Ascending aorta (tissue), 2 donors: Measurements from ENCODE around the gene PHLPP1. TPM values are rescaled to one million over a fixed set of nuclear protein-coding genes. Genes with fewer than 3 reads are reported as not detected.

Experiments
- DNase-seq, 2 donors: peaks; one replicate each; pipeline ENCODE4 v3.0.0-alpha.2; 2019; ENCODE audit warnings: low spot score in 2 of 2
- H3K27ac ChIP-seq, 2 donors: fragments of 200-600 bp; sonication (generic); one replicate each; pipeline ENCODE4 v1.5.1; 2016 to 2017; ENCODE audit warnings: mild to moderate bottlenecking in 1 of 2
- H3K27me3 ChIP-seq: fragments of 200-600 bp; sonication (generic); one replicate; pipeline ENCODE4 v1.5.1; 2017
- H3K36me3 ChIP-seq, 2 donors: fragments of 200-600 bp; sonication (generic); one replicate each; pipeline ENCODE4 v1.5.1; 2016
- H3K4me1 ChIP-seq, 2 donors: fragments of 200-600 bp; sonication (generic); one replicate each; pipeline ENCODE4 v1.5.1; 2016 to 2017; ENCODE audit warnings: mild to moderate bottlenecking in 1 of 2
- H3K4me3 ChIP-seq, 2 donors: fragments of 200-600 bp; sonication (generic); one replicate each; pipeline ENCODE4 v1.5.1; 2016 to 2017; ENCODE audit warnings: mild to moderate bottlenecking in 1 of 2
- H3K9me3 ChIP-seq, 2 donors: fragments of 200-600 bp; sonication (generic); one replicate each; pipeline ENCODE4 v1.5.1; 2016
- intact Hi-C: fragments of 100-400 bp; cut with DNase I; formaldehyde crosslinking; loops from one replicate; pipeline ENCODE4 v1.15.1; 2023
- total RNA-seq: library from RNA; depleted of rRNA; stranded (reverse); fragments of >200 nt; gene quantifications from one replicate; pipeline ENCODE4 v1.1.0, GENCODE V29; 2016
- TF ChIP-seq, protein P1 (sequence below), 3 experiments: fragments of 200-600 bp in 2 of 3; fragments of 450-650 bp in 1 of 3; sonication (generic) in 2 of 3; IDR thresholded peaks; one replicate each; pipeline ENCODE4 v1.5.1; 2016 to 2019; ENCODE audit warnings: antibody characterized with exemption in 3 of 3, mild to moderate bottlenecking in 1 of 3, moderate library complexity in 1 of 3

PHLPP1 gene
- total RNA-seq, 1 donor from 2014 or later: 9.8 TPM

DNA sequence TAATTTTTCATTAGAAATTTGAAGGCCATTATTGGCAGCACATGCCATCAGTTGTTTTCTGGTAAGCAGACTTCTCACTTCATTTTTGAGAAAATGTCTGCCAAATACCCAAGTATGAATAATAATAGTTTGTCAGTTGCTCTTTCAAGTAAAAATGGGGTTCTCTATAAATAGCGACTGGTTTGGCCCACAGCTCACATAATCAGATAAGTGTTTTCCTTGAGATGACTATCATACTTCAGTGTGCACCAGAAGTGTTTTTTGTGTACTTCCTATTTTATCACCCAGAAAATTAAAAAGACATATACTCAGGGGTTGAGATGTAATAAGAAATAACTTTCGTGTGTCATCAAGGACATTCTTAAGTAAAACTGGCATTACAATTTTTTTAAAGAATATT lies 147.1 kb downstream of the PHLPP1 start:
- H3K9me3 ChIP-seq: no peaks in the 10 kb centered on the region
- TF ChIP-seq, protein P1, sequence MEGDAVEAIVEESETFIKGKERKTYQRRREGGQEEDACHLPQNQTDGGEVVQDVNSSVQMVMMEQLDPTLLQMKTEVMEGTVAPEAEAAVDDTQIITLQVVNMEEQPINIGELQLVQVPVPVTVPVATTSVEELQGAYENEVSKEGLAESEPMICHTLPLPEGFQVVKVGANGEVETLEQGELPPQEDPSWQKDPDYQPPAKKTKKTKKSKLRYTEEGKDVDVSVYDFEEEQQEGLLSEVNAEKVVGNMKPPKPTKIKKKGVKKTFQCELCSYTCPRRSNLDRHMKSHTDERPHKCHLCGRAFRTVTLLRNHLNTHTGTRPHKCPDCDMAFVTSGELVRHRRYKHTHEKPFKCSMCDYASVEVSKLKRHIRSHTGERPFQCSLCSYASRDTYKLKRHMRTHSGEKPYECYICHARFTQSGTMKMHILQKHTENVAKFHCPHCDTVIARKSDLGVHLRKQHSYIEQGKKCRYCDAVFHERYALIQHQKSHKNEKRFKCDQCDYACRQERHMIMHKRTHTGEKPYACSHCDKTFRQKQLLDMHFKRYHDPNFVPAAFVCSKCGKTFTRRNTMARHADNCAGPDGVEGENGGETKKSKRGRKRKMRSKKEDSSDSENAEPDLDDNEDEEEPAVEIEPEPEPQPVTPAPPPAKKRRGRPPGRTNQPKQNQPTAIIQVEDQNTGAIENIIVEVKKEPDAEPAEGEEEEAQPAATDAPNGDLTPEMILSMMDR (IDR thresholded peaks at IDR 0.05): no peak
- DNase-seq: no peak
- H3K4me1 ChIP-seq: no peaks in the 10 kb centered on the region
- no peak overlapping the region for H3K4me3 ChIP-seq
- H3K27ac ChIP-seq: no peak overlapping the region
- no peaks in the 10 kb centered on the region for H3K27me3 ChIP-seq
- H3K36me3 ChIP-seq: no peaks in the 10 kb centered on the region
- intact Hi-C loops: no loop called here

DNA sequence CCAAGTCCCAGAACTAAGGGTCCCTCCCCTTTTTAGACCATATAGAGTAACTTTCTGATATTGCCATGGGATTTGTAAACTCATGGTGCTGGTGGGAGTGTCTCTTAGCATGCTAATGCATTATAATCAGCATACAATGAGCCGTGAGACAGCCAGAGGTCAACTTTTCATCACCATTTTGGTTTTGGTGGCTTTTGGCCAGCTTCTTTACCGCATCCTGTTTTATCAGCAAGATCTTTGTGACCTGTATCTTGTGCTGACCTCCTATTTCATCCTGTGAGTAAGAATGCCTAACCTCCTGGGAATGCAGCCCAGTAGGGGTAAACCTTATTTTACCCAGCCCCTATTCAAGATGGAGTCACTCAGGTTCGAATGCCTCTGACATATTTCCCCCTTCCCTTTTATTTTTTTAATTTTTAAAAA lies 148.2 kb downstream of the PHLPP1 start:
- H3K4me1 ChIP-seq: no peaks in the 10 kb centered on the region
- H3K27me3 ChIP-seq: no peaks in the 10 kb centered on the region
- H3K27ac ChIP-seq: no peak overlapping the region
- TF ChIP-seq, protein P1 (IDR thresholded peaks at IDR 0.05): no peak
- H3K4me3 ChIP-seq: no peak overlapping the region
- intact Hi-C loops: no loop called here
- no peaks in the 10 kb centered on the region for H3K36me3 ChIP-seq
- DNase-seq: no peak
- no peaks in the 10 kb centered on the region for H3K9me3 ChIP-seq

DNA sequence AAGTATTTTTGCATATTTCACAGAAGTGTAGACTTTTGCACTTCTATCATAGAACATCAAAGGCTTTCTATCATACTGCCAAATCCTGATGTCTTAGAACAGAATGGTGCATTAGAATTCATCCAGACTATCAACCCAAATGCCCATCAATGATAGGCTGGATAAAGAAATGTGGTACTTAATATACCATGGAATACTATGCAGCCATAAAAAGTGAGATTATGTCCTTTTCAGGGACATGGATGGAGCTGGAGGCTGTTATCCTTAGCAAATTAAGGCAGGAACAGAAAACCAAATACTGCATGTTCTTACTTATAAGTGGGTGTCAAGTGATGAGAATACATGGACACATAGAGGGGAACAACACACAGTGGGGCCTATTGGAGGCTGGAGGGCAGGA lies 150.2 kb downstream of the PHLPP1 start:
- DNase-seq: no peak
- intact Hi-C loops: no loop called here
- Histone ChIP-seq H3K27ac (no peak overlapping the region), H3K36me3 (no peaks in the 10 kb centered on the region), H3K9me3 (no peaks in the 10 kb centered on the region), H3K4me3 (no peak overlapping the region), H3K27me3 (no peaks in the 10 kb centered on the region), H3K4me1 (peaks cover 0 to 7% of the 10 kb centered on the region in 2 donors)
- TF ChIP-seq, protein P1 (IDR thresholded peaks at IDR 0.05): no peak

DNA sequence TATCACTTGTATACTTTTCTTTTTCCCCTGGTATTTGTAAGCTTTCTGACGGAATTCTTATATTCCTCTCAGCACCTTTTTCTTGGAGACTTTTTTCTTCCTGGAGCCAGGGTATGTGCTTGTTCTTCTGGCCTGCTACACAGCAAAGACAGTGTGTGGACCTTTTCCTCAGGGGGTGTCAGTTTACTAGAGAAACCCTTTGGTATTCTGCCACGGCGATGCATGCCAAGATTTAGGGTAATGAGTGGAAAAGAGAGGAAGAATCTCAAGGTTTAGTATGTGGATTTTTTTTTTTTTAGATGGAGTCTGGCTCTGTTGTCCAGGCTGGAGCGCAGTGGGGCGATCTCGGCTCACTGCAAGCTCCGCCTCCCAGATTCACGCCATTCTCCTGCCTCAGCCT lies 152.2 kb downstream of the PHLPP1 start:
- Histone ChIP-seq H3K27ac (no peak overlapping the region), H3K9me3 (no peaks in the 10 kb centered on the region), H3K4me3 (no peak overlapping the region), H3K36me3 (no peaks in the 10 kb centered on the region), H3K4me1 (peaks cover 0 to 9% of the 10 kb centered on the region in 2 donors), H3K27me3 (no peaks in the 10 kb centered on the region)
- DNase-seq: no peak
- TF ChIP-seq, protein P1 (IDR thresholded peaks at IDR 0.05): no peak
- intact Hi-C loops: no loop called here

DNA sequence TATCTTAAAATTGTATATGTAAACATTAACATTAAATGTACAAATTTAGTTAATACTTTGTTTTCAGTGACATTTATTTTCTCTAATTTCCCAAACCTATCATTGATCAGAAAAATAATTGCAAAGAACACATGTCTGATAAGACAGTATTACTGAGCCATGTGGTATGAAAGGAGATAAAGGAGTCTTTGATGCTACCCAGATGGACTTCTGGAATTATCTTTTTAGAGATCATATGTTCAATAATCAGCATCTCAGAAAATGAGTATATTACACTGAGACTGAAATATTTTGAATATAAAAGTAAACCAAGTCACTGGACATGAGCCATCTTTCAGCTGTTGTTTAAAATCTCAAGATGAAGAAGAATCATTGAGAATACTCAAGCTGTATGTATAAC lies 153.3 kb downstream of the PHLPP1 start:
- H3K27ac ChIP-seq: no peak overlapping the region
- TF ChIP-seq, protein P1 (IDR thresholded peaks at IDR 0.05): no peak
- no peak overlapping the region for H3K4me3 ChIP-seq
- H3K27me3 ChIP-seq: no peaks in the 10 kb centered on the region
- DNase-seq: no peak
- H3K9me3 ChIP-seq: no peaks in the 10 kb centered on the region
- H3K4me1 ChIP-seq: peaks cover 0 to 9% of the 10 kb centered on the region in 2 donors
- no peaks in the 10 kb centered on the region for H3K36me3 ChIP-seq
- intact Hi-C loops: no loop called here

DNA sequence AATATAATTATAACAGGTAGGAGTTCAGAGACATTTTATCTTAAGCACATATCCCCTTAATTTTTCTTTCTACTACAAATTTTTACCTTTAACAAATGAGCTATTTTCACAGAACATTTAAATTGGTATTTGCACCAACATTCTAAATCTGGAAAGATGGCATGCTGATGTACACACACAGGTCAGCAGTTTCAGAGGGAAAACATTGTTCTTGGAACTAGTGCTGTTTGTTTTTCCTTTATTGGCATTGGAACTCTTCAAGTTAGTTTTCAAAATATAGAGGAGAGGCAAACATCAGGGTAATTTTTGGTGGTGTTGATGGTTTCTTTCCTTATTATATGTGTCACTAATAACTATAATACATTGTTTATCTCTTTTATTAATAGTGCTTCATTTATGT lies 155.3 kb downstream of the PHLPP1 start:
- no peaks in the 10 kb centered on the region for H3K36me3 ChIP-seq
- TF ChIP-seq, protein P1 (IDR thresholded peaks at IDR 0.05): no peak
- H3K9me3 ChIP-seq: no peaks in the 10 kb centered on the region
- no peak overlapping the region for H3K27ac ChIP-seq
- H3K4me3 ChIP-seq: no peak overlapping the region
- intact Hi-C loops: no loop called here
- peaks cover 0 to 9% of the 10 kb centered on the region in 2 donors for H3K4me1 ChIP-seq
- DNase-seq: no peak
- H3K27me3 ChIP-seq: no peaks in the 10 kb centered on the region
